SK-N-SH treated with all-trans-retinoic acid at 6 μM for 48 hours (cell line): Measurements from ENCODE around the gene ZFP36.

Source experiments
- ATAC-seq: fragments of 200-7000 bp; cut with Tn5 transposase; 3 replicates; pipeline ENCODE4 v1.9.1; 2020; ENCODE audit warnings: mild to moderate bottlenecking, moderate library complexity
- BACH2 ChIP-seq: fragments of 250-450 bp; sonication (Bioruptor Pico); IDR thresholded peaks from 2 replicates; pipeline ENCODE4 v1.9.0; 2021; ENCODE audit warnings: mild to moderate bottlenecking, borderline replicate concordance
- CSDC2 ChIP-seq: fragments of 250-450 bp; sonication (Bioruptor Pico); IDR thresholded peaks from 2 replicates; pipeline ENCODE4 v1.5.0; 2020; ENCODE audit warnings: mild to moderate bottlenecking, moderate library complexity
- ESRRG ChIP-seq: fragments of 250-450 bp; sonication (Bioruptor Pico); IDR thresholded peaks from 2 replicates; pipeline ENCODE4 v1.6.1; 2021; ENCODE audit warnings: mild to moderate bottlenecking
- GLIS3 ChIP-seq: fragments of 250-450 bp; sonication (Bioruptor Pico); IDR thresholded peaks from 2 replicates; pipeline ENCODE4 v1.5.0; 2020; ENCODE audit warnings: mild to moderate bottlenecking, moderate library complexity
- ISL1 ChIP-seq: fragments of 250-450 bp; sonication (Bioruptor Pico); IDR thresholded peaks from 2 replicates; pipeline ENCODE4 v2.1.2; 2022; ENCODE audit warnings: mild to moderate bottlenecking, moderate library complexity
- PATZ1 ChIP-seq: fragments of 250-450 bp; sonication (Bioruptor Pico); IDR thresholded peaks from 2 replicates; pipeline ENCODE4 v1.8.0; 2020; ENCODE audit warnings: mild to moderate bottlenecking, moderate library complexity, borderline replicate concordance
- PPARA ChIP-seq: fragments of 250-450 bp; sonication (Bioruptor Pico); IDR thresholded peaks from 2 replicates; pipeline ENCODE4 v1.5.0; 2020; ENCODE audit warnings: mild to moderate bottlenecking, borderline replicate concordance
- SNAI2 ChIP-seq: fragments of 250-450 bp; sonication (Bioruptor Pico); IDR thresholded peaks from 2 replicates; pipeline ENCODE4 v1.5.0; 2020; ENCODE audit warnings: mild to moderate bottlenecking, moderate library complexity
- TCF4 ChIP-seq: fragments of 250-450 bp; sonication (Bioruptor Pico); IDR thresholded peaks from 2 replicates; pipeline ENCODE4 v1.8.0; 2021; ENCODE audit warnings: mild to moderate bottlenecking, moderate library complexity, borderline replicate concordance
- TOX ChIP-seq: fragments of 250-450 bp; sonication (Bioruptor Pico); IDR thresholded peaks from 2 replicates; pipeline ENCODE4 v1.8.0; 2021; ENCODE audit warnings: mild to moderate bottlenecking, moderate library complexity, borderline replicate concordance
- ZC3H10 ChIP-seq: fragments of 250-450 bp; sonication (Bioruptor Pico); IDR thresholded peaks from 2 replicates; pipeline ENCODE4 v1.5.1; 2021; ENCODE audit warnings: mild to moderate bottlenecking, moderate library complexity
- ZFP3 ChIP-seq: fragments of 250-450 bp; sonication (Bioruptor Pico); IDR thresholded peaks from 2 replicates; pipeline ENCODE4 v1.5.0; 2020; ENCODE audit warnings: mild to moderate bottlenecking, moderate library complexity
- ZFP30 ChIP-seq: fragments of 450-650 bp; formaldehyde crosslinking; IDR thresholded peaks from 2 replicates; pipeline ENCODE4 v1.5.0; 2022; ENCODE audit warnings: mild to moderate bottlenecking, moderate library complexity
- ZNF565 ChIP-seq: fragments of 450-650 bp; formaldehyde crosslinking; conservative IDR thresholded peaks from 2 replicates; pipeline ENCODE4 v1.5.0; 2020; ENCODE audit warnings: low read depth, mild to moderate bottlenecking, moderate library complexity
- ZNF70 ChIP-seq: fragments of 450-650 bp; formaldehyde crosslinking; IDR thresholded peaks from 2 replicates; pipeline ENCODE4 v1.5.0; 2020; ENCODE audit warnings: mild to moderate bottlenecking, moderate library complexity
- ZNF8 ChIP-seq: fragments of 450-650 bp; formaldehyde crosslinking; IDR thresholded peaks from 2 replicates; pipeline ENCODE4 v1.5.0; 2020; ENCODE audit warnings: mild to moderate bottlenecking, moderate library complexity
- TF ChIP-seq, protein P1 (sequence below): fragments of 250-450 bp; sonication (Bioruptor Pico); IDR thresholded peaks from 2 replicates; pipeline ENCODE4 v1.5.1; 2020; ENCODE audit warnings: low read depth, mild to moderate bottlenecking, moderate library complexity
- TF ChIP-seq, protein P2 (sequence below): fragments of 250-450 bp; sonication (Bioruptor Pico); IDR thresholded peaks from 2 replicates; pipeline ENCODE4 v1.5.1; 2021; ENCODE audit warnings: mild to moderate bottlenecking, moderate library complexity
- TF ChIP-seq, protein P3 (sequence below): fragments of 250-450 bp; sonication (Bioruptor Pico); IDR thresholded peaks from 2 replicates; pipeline ENCODE4 v1.8.0; 2021; ENCODE audit warnings: low read depth, mild to moderate bottlenecking, moderate library complexity, borderline replicate concordance

The ZFP36 gene

GRCh38 chr19:39433480-39434079 is 26.9 kb downstream of the ZFP36 start (continued):
- TF ChIP-seq, protein P1, sequence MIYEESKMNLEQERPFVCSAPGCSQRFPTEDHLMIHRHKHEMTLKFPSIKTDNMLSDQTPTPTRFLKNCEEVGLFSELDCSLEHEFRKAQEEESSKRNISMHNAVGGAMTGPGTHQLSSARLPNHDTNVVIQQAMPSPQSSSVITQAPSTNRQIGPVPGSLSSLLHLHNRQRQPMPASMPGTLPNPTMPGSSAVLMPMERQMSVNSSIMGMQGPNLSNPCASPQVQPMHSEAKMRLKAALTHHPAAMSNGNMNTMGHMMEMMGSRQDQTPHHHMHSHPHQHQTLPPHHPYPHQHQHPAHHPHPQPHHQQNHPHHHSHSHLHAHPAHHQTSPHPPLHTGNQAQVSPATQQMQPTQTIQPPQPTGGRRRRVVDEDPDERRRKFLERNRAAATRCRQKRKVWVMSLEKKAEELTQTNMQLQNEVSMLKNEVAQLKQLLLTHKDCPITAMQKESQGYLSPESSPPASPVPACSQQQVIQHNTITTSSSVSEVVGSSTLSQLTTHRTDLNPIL (CRISPR knock-in tag): no peak
- no peak for TF ChIP-seq ZFP30 (CRISPR knock-in tag)
- TF ChIP-seq, protein P2, sequence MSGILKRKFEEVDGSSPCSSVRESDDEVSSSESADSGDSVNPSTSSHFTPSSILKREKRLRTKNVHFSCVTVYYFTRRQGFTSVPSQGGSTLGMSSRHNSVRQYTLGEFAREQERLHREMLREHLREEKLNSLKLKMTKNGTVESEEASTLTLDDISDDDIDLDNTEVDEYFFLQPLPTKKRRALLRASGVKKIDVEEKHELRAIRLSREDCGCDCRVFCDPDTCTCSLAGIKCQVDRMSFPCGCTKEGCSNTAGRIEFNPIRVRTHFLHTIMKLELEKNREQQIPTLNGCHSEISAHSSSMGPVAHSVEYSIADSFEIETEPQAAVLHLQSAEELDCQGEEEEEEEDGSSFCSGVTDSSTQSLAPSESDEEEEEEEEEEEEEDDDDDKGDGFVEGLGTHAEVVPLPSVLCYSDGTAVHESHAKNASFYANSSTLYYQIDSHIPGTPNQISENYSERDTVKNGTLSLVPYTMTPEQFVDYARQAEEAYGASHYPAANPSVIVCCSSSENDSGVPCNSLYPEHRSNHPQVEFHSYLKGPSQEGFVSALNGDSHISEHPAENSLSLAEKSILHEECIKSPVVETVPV (CRISPR knock-in tag): no peak
- TF ChIP-seq ZFP3 (CRISPR knock-in tag): no peak
- TF ChIP-seq ZNF8 (CRISPR knock-in tag): no peak
- no peak for TF ChIP-seq ZC3H10 (CRISPR knock-in tag)
- no peak for TF ChIP-seq ZNF70
- no peak for TF ChIP-seq PPARA (CRISPR knock-in tag)
- TF ChIP-seq ISL1 (CRISPR knock-in tag): no peak
- no peak for TF ChIP-seq ESRRG (CRISPR knock-in tag)

GRCh38 chr19:39434123-39435076 is 27.8 kb downstream of the ZFP36 start:
- ATAC-seq: no peak
- TF ChIP-seq, protein P3, sequence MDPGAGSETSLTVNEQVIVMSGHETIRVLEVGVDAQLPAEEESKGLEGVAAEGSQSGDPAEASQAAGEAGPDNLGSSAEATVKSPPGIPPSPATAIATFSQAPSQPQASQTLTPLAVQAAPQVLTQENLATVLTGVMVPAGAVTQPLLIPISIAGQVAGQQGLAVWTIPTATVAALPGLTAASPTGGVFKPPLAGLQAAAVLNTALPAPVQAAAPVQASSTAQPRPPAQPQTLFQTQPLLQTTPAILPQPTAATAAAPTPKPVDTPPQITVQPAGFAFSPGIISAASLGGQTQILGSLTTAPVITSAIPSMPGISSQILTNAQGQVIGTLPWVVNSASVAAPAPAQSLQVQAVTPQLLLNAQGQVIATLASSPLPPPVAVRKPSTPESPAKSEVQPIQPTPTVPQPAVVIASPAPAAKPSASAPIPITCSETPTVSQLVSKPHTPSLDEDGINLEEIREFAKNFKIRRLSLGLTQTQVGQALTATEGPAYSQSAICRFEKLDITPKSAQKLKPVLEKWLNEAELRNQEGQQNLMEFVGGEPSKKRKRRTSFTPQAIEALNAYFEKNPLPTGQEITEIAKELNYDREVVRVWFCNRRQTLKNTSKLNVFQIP (CRISPR knock-in tag): no peak
- TF ChIP-seq, protein P2 (CRISPR knock-in tag): no peak
- no peak for TF ChIP-seq PATZ1 (CRISPR knock-in tag)
- TF ChIP-seq ZFP3 (CRISPR knock-in tag): no peak
- TF ChIP-seq CSDC2 (CRISPR knock-in tag): no peak
- TF ChIP-seq ISL1 (CRISPR knock-in tag): no peak
- TF ChIP-seq ZFP30 (CRISPR knock-in tag): no peak
- no peak for TF ChIP-seq ZNF565 (CRISPR knock-in tag)
- no peak for TF ChIP-seq BACH2 (CRISPR knock-in tag)
- no peak for TF ChIP-seq GLIS3 (CRISPR knock-in tag)
- no peak for TF ChIP-seq SNAI2 (CRISPR knock-in tag)
- TF ChIP-seq ZNF70: no peak
- no peak for TF ChIP-seq ESRRG (CRISPR knock-in tag)
- no peak for TF ChIP-seq PPARA (CRISPR knock-in tag)
- no peak for TF ChIP-seq ZC3H10 (CRISPR knock-in tag)
- TF ChIP-seq ZNF8 (CRISPR knock-in tag): no peak
- TF ChIP-seq TOX: no peak

DNA sequence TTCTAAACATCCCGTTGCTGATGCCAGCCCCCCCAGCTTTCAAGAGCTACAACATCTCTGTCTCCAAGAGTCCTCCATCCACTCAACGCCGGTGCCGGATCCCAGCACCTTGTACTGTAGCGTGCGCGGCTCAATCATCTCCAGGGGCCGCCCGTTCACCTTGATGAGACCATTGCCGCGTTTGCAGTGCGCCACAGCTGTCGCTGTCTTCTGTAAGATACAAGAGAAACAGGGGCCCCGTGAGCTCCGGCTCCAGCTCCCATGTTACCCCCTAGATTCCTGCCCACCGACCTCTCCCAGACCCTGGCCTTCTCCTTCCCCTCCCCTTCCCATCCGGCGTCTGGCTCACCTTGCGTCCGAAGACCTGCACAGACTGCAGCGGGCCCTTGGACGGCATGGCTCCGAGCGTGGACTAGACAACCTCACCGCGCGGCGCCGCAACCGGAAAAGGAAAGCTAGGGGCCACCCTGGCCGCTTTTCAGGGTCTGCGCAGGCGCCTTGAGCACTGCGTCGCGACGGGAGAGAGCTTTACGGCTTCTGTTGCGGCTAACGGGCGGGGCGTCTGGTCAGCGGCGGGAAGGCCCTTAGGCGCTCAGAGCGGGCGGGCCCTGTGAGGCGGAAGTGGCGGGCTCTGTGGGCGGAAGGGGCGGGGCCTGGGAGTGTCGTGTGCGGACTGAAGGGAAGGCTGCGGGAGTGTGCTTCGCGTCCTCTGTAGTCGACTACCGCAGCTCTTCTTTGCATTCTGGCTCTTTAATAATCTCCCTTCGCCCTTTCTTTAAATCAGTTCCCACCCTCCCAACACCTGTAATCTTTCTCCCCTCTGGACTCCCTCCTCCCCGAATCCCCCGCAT is 29.1 kb downstream of the ZFP36 start, which contains the start of gene RPS16:
Gene RPS16 (minus strand): TSS at position 451 of the 851 bp plus-strand sequence. CDS start 54 bp downstream, at position 397.
- peak; percentile 91 for ATAC-seq
- TF ChIP-seq PPARA (CRISPR knock-in tag) (no peak), TCF4 (CRISPR knock-in tag) (no peak), ZFP30 (CRISPR knock-in tag) (0 out of 2 replicates have a peak, but pooled peaks have one; percentile 8)
